Parathyroid adenoma (tissue), 2 donors: ENCODE data around the gene NCCRP1.

Experiments used
- H2AFZ ChIP-seq: fragments of 300-600 bp; sonication (generic); one replicate; pipeline ENCODE4 v1.7.0; 2017; ENCODE audit warnings: antibody characterized with exemption, mild to moderate bottlenecking
- H3K27ac ChIP-seq: fragments of 300-600 bp; sonication (generic); one replicate; pipeline ENCODE4 v1.7.0; 2017
- H3K27me3 ChIP-seq: fragments of 300-600 bp; sonication (generic); one replicate; pipeline ENCODE4 v1.7.0; 2017; ENCODE audit warnings: low read length; ENCODE audit not compliant: control insufficient read depth, insufficient read depth
- H3K36me3 ChIP-seq: fragments of 300-600 bp; sonication (generic); one replicate; pipeline ENCODE4 v1.7.0; 2017; ENCODE audit warnings: low read length; ENCODE audit not compliant: control insufficient read depth, insufficient read depth
- H3K4me1 ChIP-seq: fragments of 300-600 bp; sonication (generic); one replicate; pipeline ENCODE4 v1.7.0; 2017; ENCODE audit warnings: control low read depth
- H3K4me2 ChIP-seq: fragments of 300-600 bp; sonication (generic); one replicate; pipeline ENCODE4 v1.7.0; 2017; ENCODE audit warnings: low read length
- H3K4me3 ChIP-seq: fragments of 300-600 bp; sonication (generic); one replicate; pipeline ENCODE4 v1.7.0; 2017; ENCODE audit warnings: low read depth, low read length
- H3K79me2 ChIP-seq: fragments of 300-600 bp; sonication (generic); one replicate; pipeline ENCODE4 v1.7.0; 2017; ENCODE audit warnings: control low read depth
- H3K9ac ChIP-seq: fragments of 300-600 bp; sonication (generic); one replicate; pipeline ENCODE4 v1.7.0; 2017; ENCODE audit warnings: mild to moderate bottlenecking
- H3K9me3 ChIP-seq: fragments of 300-600 bp; sonication (generic); one replicate; pipeline ENCODE4 v1.7.0; 2017; ENCODE audit warnings: low read length; ENCODE audit not compliant: control insufficient read depth
- CTCF ChIP-seq: fragments of 300-600 bp; sonication (generic); IDR thresholded peaks from one replicate; pipeline ENCODE4 v1.7.0; 2017; ENCODE audit warnings: antibody characterized with exemption, mild to moderate bottlenecking
- donor health status: primary hyperparathyroidism.

The NCCRP1 gene

GRCh38 chr19:39174142-39174541 is 22.6 kb upstream of the NCCRP1 start:
- no peaks in the 10 kb centered on the region for H3K9me3 ChIP-seq
- TF ChIP-seq CTCF: no peak
- H3K27me3 ChIP-seq: no peaks in the 10 kb centered on the region
- H3K4me2 ChIP-seq: no peak overlapping the region
- H3K9ac ChIP-seq: no peak overlapping the region
- no peaks in the 10 kb centered on the region for H3K36me3 ChIP-seq
- H3K4me3 ChIP-seq: no peak overlapping the region
- no peaks in the 10 kb centered on the region for H3K4me1 ChIP-seq
- no peak overlapping the region for H3K27ac ChIP-seq
- H2AFZ ChIP-seq: no peak overlapping the region
- peaks cover 12% of the 10 kb centered on the region for H3K79me2 ChIP-seq

- Histone ChIP-seq H3K9me3 (no peaks in the 10 kb centered on the region), H3K4me2 (no peak overlapping the region), H3K79me2 (peaks cover 9% of the 10 kb centered on the region), H3K27me3 (no peaks in the 10 kb centered on the region), H3K4me3 (no peak overlapping the region), H3K27ac (no peak overlapping the region), H3K9ac (no peak overlapping the region), H2AFZ (no peak overlapping the region), H3K36me3 (no peaks in the 10 kb centered on the region), H3K4me1 (no peaks in the 10 kb centered on the region)
- TF ChIP-seq CTCF: no peak
Measured at GRCh38 chr19:39174558-39175544, 21.9 kb upstream of the NCCRP1 start.

GRCh38 chr19:39175564-39175963 is 21.2 kb upstream of the NCCRP1 start:
- Histone ChIP-seq H3K9ac (no peak overlapping the region), H3K9me3 (no peaks in the 10 kb centered on the region), H3K27me3 (no peaks in the 10 kb centered on the region), H2AFZ (no peak overlapping the region), H3K4me3 (no peak overlapping the region), H3K4me2 (no peak overlapping the region), H3K4me1 (no peaks in the 10 kb centered on the region), H3K36me3 (no peaks in the 10 kb centered on the region), H3K27ac (no peak overlapping the region), H3K79me2 (peaks cover 7% of the 10 kb centered on the region)
- TF ChIP-seq CTCF: no peak

- Histone ChIP-seq H3K27me3 (no peaks in the 10 kb centered on the region), H3K9ac (no peak overlapping the region), H2AFZ (no peak overlapping the region), H3K36me3 (no peaks in the 10 kb centered on the region), H3K4me3 (no peak overlapping the region), H3K4me2 (no peak overlapping the region), H3K9me3 (no peaks in the 10 kb centered on the region), H3K27ac (no peak overlapping the region), H3K79me2 (no peaks in the 10 kb centered on the region), H3K4me1 (no peaks in the 10 kb centered on the region)
- no peak for TF ChIP-seq CTCF
Measured at GRCh38 chr19:39177110-39177699, 19.6 kb upstream of the NCCRP1 start.
